ENCODE results near the gene NAB1.

Gene NAB1

DNA sequence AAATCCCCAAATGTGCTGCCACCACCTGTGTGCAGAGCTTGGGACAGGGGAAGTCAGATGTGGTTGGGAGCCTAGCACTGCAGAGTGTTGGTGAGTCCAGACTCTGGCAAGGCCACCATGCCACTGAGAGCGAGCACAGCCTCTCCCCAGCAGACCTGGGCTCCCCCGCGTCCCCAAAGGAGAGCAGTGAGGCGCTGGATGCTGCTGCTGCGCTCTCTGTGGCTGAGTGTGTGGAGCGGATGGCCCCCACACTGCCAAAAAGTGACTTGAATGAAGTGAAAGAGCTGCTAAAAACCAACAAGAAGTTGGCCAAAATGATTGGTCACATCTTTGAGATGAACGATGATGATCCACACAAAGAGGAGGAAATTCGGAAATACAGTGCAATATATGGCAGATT, 10.7 kb downstream of the NAB1 start:
- no peak overlapping the region for H2AFZ ChIP-seq (ENCODE audit: low read depth, low read length, severe bottlenecking)
- H3K9me2 ChIP-seq (replicated peaks; ENCODE audit: insufficient read depth, low read length) = no peaks in the 10 kb centered on the region
- TF ChIP-seq EZH2phosphoT487 (conservative IDR thresholded peaks at IDR 0.05; ENCODE audit: low read length) = no peak
- no peak for TF ChIP-seq CTCF (IDR thresholded peaks at IDR 0.05; ENCODE audit: insufficient read depth, low read length, poor library complexity, severe bottlenecking)
- no peaks in the 10 kb centered on the region for H3K9me3 ChIP-seq (ENCODE audit: insufficient read depth, low read length)
- no peak overlapping the region for H3K4me2 ChIP-seq (ENCODE audit: low read depth, low read length, poor library complexity, severe bottlenecking)
- 0 out of 2 replicates have a peak, but pooled peaks cover 2% of the 10 kb centered on the region for H4K20me1 ChIP-seq (ENCODE audit: low read depth, low read length)
- H3K36me3 ChIP-seq (ENCODE audit: low read length) = peaks cover 10% of the 10 kb centered on the region; the same call in 1 of the 2 replicates
- H3K9ac ChIP-seq (ENCODE audit: low read length) = no peak overlapping the region
- no peaks in the 10 kb centered on the region for H3F3A ChIP-seq (ENCODE audit: insufficient read depth)
- H3K27me3 ChIP-seq (ENCODE audit: low read length) = no peaks in the 10 kb centered on the region
- peaks cover 35% of the 10 kb centered on the region for H3K79me2 ChIP-seq (ENCODE audit: insufficient read depth, low read length)
- no peak overlapping the region for H3K27ac ChIP-seq (ENCODE audit: low read depth, low read length)
- H3K4me3 ChIP-seq (ENCODE audit: insufficient read depth, low read length, poor library complexity, severe bottlenecking) = no peak overlapping the region

- no peak overlapping the region for H2AFZ ChIP-seq (ENCODE audit: low read depth, low read length, severe bottlenecking)
- H3K36me3 ChIP-seq (ENCODE audit: low read length) = peaks cover 10% of the 10 kb centered on the region; the same call in 1 of the 2 replicates
- no peak overlapping the region for H3K4me3 ChIP-seq (ENCODE audit: insufficient read depth, low read length, poor library complexity, severe bottlenecking)
- H3K9me2 ChIP-seq (replicated peaks; ENCODE audit: insufficient read depth, low read length) = no peaks in the 10 kb centered on the region
- H3F3A ChIP-seq (ENCODE audit: insufficient read depth) = no peaks in the 10 kb centered on the region
- peaks cover 41% of the 10 kb centered on the region for H3K79me2 ChIP-seq (ENCODE audit: insufficient read depth, low read length)
- no peaks in the 10 kb centered on the region for H3K9me3 ChIP-seq (ENCODE audit: insufficient read depth, low read length)
- no peaks in the 10 kb centered on the region for H3K27me3 ChIP-seq (ENCODE audit: low read length)
- H4K20me1 ChIP-seq (ENCODE audit: low read depth, low read length) = 0 out of 2 replicates have a peak, but pooled peaks cover 2% of the 10 kb centered on the region
- H3K27ac ChIP-seq (ENCODE audit: low read depth, low read length) = no peak overlapping the region
- H3K4me2 ChIP-seq (ENCODE audit: low read depth, low read length, poor library complexity, severe bottlenecking) = no peak overlapping the region
- TF ChIP-seq CTCF (IDR thresholded peaks at IDR 0.05; ENCODE audit: insufficient read depth, low read length, poor library complexity, severe bottlenecking) (no peak), EZH2phosphoT487 (conservative IDR thresholded peaks at IDR 0.05; ENCODE audit: low read length) (no peak)
- no peak overlapping the region for H3K9ac ChIP-seq (ENCODE audit: low read length)
These were observed 13.9 kb downstream of the NAB1 start for GRCh38 chr2:190662754-190663153.

GRCh38 chr2:190663348-190663747, 14.5 kb downstream of the NAB1 start:
- no peak overlapping the region for H3K4me3 ChIP-seq (ENCODE audit: insufficient read depth, low read length, poor library complexity, severe bottlenecking)
- H3K27me3 ChIP-seq (ENCODE audit: low read length) = no peaks in the 10 kb centered on the region
- H2AFZ ChIP-seq (ENCODE audit: low read depth, low read length, severe bottlenecking) = no peak overlapping the region
- H3K9me2 ChIP-seq (replicated peaks; ENCODE audit: insufficient read depth, low read length) = no peaks in the 10 kb centered on the region
- TF ChIP-seq EZH2phosphoT487 (conservative IDR thresholded peaks at IDR 0.05; ENCODE audit: low read length) (no peak), CTCF (IDR thresholded peaks at IDR 0.05; ENCODE audit: insufficient read depth, low read length, poor library complexity, severe bottlenecking) (no peak)
- no peaks in the 10 kb centered on the region for H3K9me3 ChIP-seq (ENCODE audit: insufficient read depth, low read length)
- H3K36me3 ChIP-seq (ENCODE audit: low read length) = peaks cover 10% of the 10 kb centered on the region; the same call in 1 of the 2 replicates
- H3K79me2 ChIP-seq (ENCODE audit: insufficient read depth, low read length) = peaks cover 37% of the 10 kb centered on the region
- H3K4me2 ChIP-seq (ENCODE audit: low read depth, low read length, poor library complexity, severe bottlenecking) = no peak overlapping the region
- H3K27ac ChIP-seq (ENCODE audit: low read depth, low read length) = no peak overlapping the region
- no peaks in the 10 kb centered on the region for H3F3A ChIP-seq (ENCODE audit: insufficient read depth)
- H3K9ac ChIP-seq (ENCODE audit: low read length) = no peak overlapping the region
- 0 out of 2 replicates have a peak, but pooled peaks cover 2% of the 10 kb centered on the region for H4K20me1 ChIP-seq (ENCODE audit: low read depth, low read length)
